Activated T-helper 17 cell treated with anti-CD3 and anti-CD28 coated beads, Interleukin-2, amount 50 U/mL, for 72 hours (primary cell): ENCODE data around the gene MFAP4. TPM values are rescaled to one million over a fixed set of nuclear protein-coding genes. Genes with fewer than 3 reads are reported as not detected.
"Not testable (repeated sequence)": the region's sequence is repeated elsewhere in the genome, so short reads cannot be mapped to it uniquely, and the experiment has no call there.

Source experiments
- ATAC-seq: fragments of 150-1000 bp; cut with Tn5 transposase; replicated peaks from 2 replicates; pipeline ENCODE4 v1.10.0; 2021; ENCODE audit warnings: mild to moderate bottlenecking, moderate library complexity
- H3K27ac Mint-ChIP-seq: one replicate; pipeline ENCODE4 v1.8.0; 2022; ENCODE audit warnings: mixed read lengths
- H3K27me3 Mint-ChIP-seq: one replicate; pipeline ENCODE4 v1.8.0; 2022; ENCODE audit warnings: mixed read lengths
- H3K36me3 Mint-ChIP-seq: one replicate; pipeline ENCODE4 v1.8.0; 2022; ENCODE audit warnings: low read depth, mild to moderate bottlenecking, mixed read lengths
- H3K4me1 Mint-ChIP-seq: one replicate; pipeline ENCODE4 v1.8.0; 2022; ENCODE audit warnings: mixed read lengths
- H3K4me3 Mint-ChIP-seq: one replicate; pipeline ENCODE4 v1.8.0; 2022; ENCODE audit warnings: mild to moderate bottlenecking, mixed read lengths
- H3K9me3 Mint-ChIP-seq: one replicate; pipeline ENCODE4 v1.8.0; 2022; ENCODE audit warnings: mixed read lengths
- total RNA-seq, 2 donors: library from RNA; stranded (reverse); gene quantifications; one replicate each; pipeline ENCODE4 v1.2.3, GENCODE V29; 2022

The MFAP4 gene
- total RNA-seq, 2 donors from 2014 or later, result not detected

GRCh38 chr17:19363460-19364035 is 23.4 kb downstream of the MFAP4 start:
- H3K4me1 Mint-ChIP-seq, result peaks cover 5% of the 10 kb centered on the region
- no peaks in the 10 kb centered on the region for H3K9me3 Mint-ChIP-seq
- no peak for ATAC-seq
- peak overlapping the region; percentile 82 for H3K4me3 Mint-ChIP-seq
- H3K27me3 Mint-ChIP-seq, result peaks cover 18% of the 10 kb centered on the region
- H3K27ac Mint-ChIP-seq, result no peak overlapping the region
- H3K36me3 Mint-ChIP-seq, result no peaks in the 10 kb centered on the region

- Mint-ChIP-seq H3K36me3 (no peaks in the 10 kb centered on the region), H3K4me3 (peak overlapping the region; percentile 82), H3K27me3 (peaks cover 18% of the 10 kb centered on the region), H3K27ac (no peak overlapping the region), H3K4me1 (peaks cover 5% of the 10 kb centered on the region), H3K9me3 (no peaks in the 10 kb centered on the region)
- ATAC-seq, result no peak
Observed at GRCh38 chr17:19363114-19363438, 23.9 kb downstream of the MFAP4 start.

- Mint-ChIP-seq H3K27ac (no peak within 1 kb of the TSS), H3K9me3 (no peaks in the 10 kb centered on the region), H3K36me3 (no peaks in the 10 kb centered on the region), H3K4me1 (peaks cover 5% of the 10 kb centered on the region), H3K27me3 (peaks cover 18% of the 10 kb centered on the region), H3K4me3 (peak within 1 kb of the TSS; percentile 82)
- peak; percentile 91 for ATAC-seq
Observed at GRCh38 chr17:19362277-19363113, 24.5 kb downstream of the MFAP4 start, which contains the start of gene B9D1. TSS of gene B9D1 (minus strand) at chr17:19362723. CDS start at chr17:19362569, 154 bp downstream.

GRCh38 chr17:19361944-19362276 is 25.1 kb downstream of the MFAP4 start:
- Mint-ChIP-seq H3K4me1 (peaks cover 5% of the 10 kb centered on the region), H3K27me3 (peaks cover 18% of the 10 kb centered on the region), H3K27ac (no peak overlapping the region), H3K9me3 (no peaks in the 10 kb centered on the region), H3K4me3 (peak overlapping the region; percentile 82), H3K36me3 (no peaks in the 10 kb centered on the region)
- no peak for ATAC-seq

GRCh38 chr17:19361326-19361725 is 25.7 kb downstream of the MFAP4 start:
- H3K4me3 Mint-ChIP-seq, result peak overlapping the region; percentile 82
- peaks cover 18% of the 10 kb centered on the region for H3K27me3 Mint-ChIP-seq
- peaks cover 5% of the 10 kb centered on the region for H3K4me1 Mint-ChIP-seq
- H3K9me3 Mint-ChIP-seq, result no peaks in the 10 kb centered on the region
- ATAC-seq, result no peak
- no peaks in the 10 kb centered on the region for H3K36me3 Mint-ChIP-seq
- H3K27ac Mint-ChIP-seq, result no peak overlapping the region

GRCh38 chr17:19360772-19361171 is 26.2 kb downstream of the MFAP4 start:
- peak overlapping the region; percentile 82 for H3K4me3 Mint-ChIP-seq
- no peaks in the 10 kb centered on the region for H3K36me3 Mint-ChIP-seq
- H3K27me3 Mint-ChIP-seq, result peaks cover 18% of the 10 kb centered on the region
- no peaks in the 10 kb centered on the region for H3K9me3 Mint-ChIP-seq
- ATAC-seq, result no peak
- H3K27ac Mint-ChIP-seq, result no peak overlapping the region
- peaks cover 5% of the 10 kb centered on the region for H3K4me1 Mint-ChIP-seq

GRCh38 chr17:19359856-19360255 is 27.1 kb downstream of the MFAP4 start:
- H3K36me3 Mint-ChIP-seq, result no peaks in the 10 kb centered on the region
- H3K27me3 Mint-ChIP-seq, result peaks cover 20% of the 10 kb centered on the region

GRCh38 chr17:19359151-19359550 is 27.8 kb downstream of the MFAP4 start:
- peaks cover 5% of the 10 kb centered on the region for H3K4me1 Mint-ChIP-seq
- H3K4me3 Mint-ChIP-seq, result no peak overlapping the region
- no peak overlapping the region for H3K27ac Mint-ChIP-seq
- H3K36me3 Mint-ChIP-seq, result no peaks in the 10 kb centered on the region
- no peak for ATAC-seq
- no peaks in the 10 kb centered on the region for H3K9me3 Mint-ChIP-seq
- H3K27me3 Mint-ChIP-seq, result peaks cover 24% of the 10 kb centered on the region

More at GRCh38 chr17:19359856-19360255, 27.1 kb downstream of the MFAP4 start:
- no peak for ATAC-seq
- Mint-ChIP-seq H3K4me3 (no peak overlapping the region), H3K4me1 (peaks cover 5% of the 10 kb centered on the region), H3K9me3 (no peaks in the 10 kb centered on the region), H3K27ac (no peak overlapping the region)

GRCh38 chr17:19357761-19358160 is 29.2 kb downstream of the MFAP4 start:
- H3K4me3 Mint-ChIP-seq, result no peak overlapping the region
- peaks cover 5% of the 10 kb centered on the region for H3K4me1 Mint-ChIP-seq
- H3K27me3 Mint-ChIP-seq, result peaks cover 27% of the 10 kb centered on the region
- ATAC-seq, result no peak
- no peaks in the 10 kb centered on the region for H3K9me3 Mint-ChIP-seq
- no peak overlapping the region for H3K27ac Mint-ChIP-seq
- H3K36me3 Mint-ChIP-seq, result no peaks in the 10 kb centered on the region

- peaks cover 27% of the 10 kb centered on the region for H3K27me3 Mint-ChIP-seq
- H3K9me3 Mint-ChIP-seq, result no peaks in the 10 kb centered on the region
- no peaks in the 10 kb centered on the region for H3K36me3 Mint-ChIP-seq
- peaks cover 5% of the 10 kb centered on the region for H3K4me1 Mint-ChIP-seq
- ATAC-seq, result no peak
- no peak overlapping the region for H3K4me3 Mint-ChIP-seq
- no peak overlapping the region for H3K27ac Mint-ChIP-seq
Observed at GRCh38 chr17:19357351-19357750, 29.6 kb downstream of the MFAP4 start.

GRCh38 chr17:19354748-19355147 is 32.2 kb downstream of the MFAP4 start:
- no peak overlapping the region for H3K27ac Mint-ChIP-seq
- H3K36me3 Mint-ChIP-seq, result no peaks in the 10 kb centered on the region
- H3K4me3 Mint-ChIP-seq, result no peak overlapping the region
- H3K27me3 Mint-ChIP-seq, result peaks cover 20% of the 10 kb centered on the region
- H3K9me3 Mint-ChIP-seq, result no peaks in the 10 kb centered on the region
- no peaks in the 10 kb centered on the region for H3K4me1 Mint-ChIP-seq
- no peak for ATAC-seq

- not testable (repeated sequence) for H3K4me1 Mint-ChIP-seq, H3K27ac Mint-ChIP-seq, H3K9me3 Mint-ChIP-seq, ATAC-seq, H3K4me3 Mint-ChIP-seq, H3K36me3 Mint-ChIP-seq
- H3K27me3 Mint-ChIP-seq, result peaks cover 12% of the 10 kb centered on the region
Observed at GRCh38 chr17:19353401-19353800, 33.6 kb downstream of the MFAP4 start.

GRCh38 chr17:19348806-19349205 is 38.2 kb downstream of the MFAP4 start:
- no peak overlapping the region for H3K4me3 Mint-ChIP-seq
- H3K36me3 Mint-ChIP-seq, result no peaks in the 10 kb centered on the region
- no peak for ATAC-seq
- H3K27ac Mint-ChIP-seq, result no peak overlapping the region
- no peaks in the 10 kb centered on the region for H3K4me1 Mint-ChIP-seq
- peaks cover 3% of the 10 kb centered on the region for H3K27me3 Mint-ChIP-seq
- no peaks in the 10 kb centered on the region for H3K9me3 Mint-ChIP-seq

- ATAC-seq, result no peak
- no peaks in the 10 kb centered on the region for H3K4me1 Mint-ChIP-seq
- no peaks in the 10 kb centered on the region for H3K9me3 Mint-ChIP-seq
Observed at GRCh38 chr17:19348081-19348650, 38.8 kb downstream of the MFAP4 start.

More at GRCh38 chr17:19348081-19348650, 38.8 kb downstream of the MFAP4 start:
- Mint-ChIP-seq H3K4me3 (no peak overlapping the region), H3K36me3 (no peaks in the 10 kb centered on the region), H3K27ac (no peak overlapping the region), H3K27me3 (peaks cover 3% of the 10 kb centered on the region)
